Gastroesophageal sphincter (tissue), 4 donors: ENCODE data around the gene CEL. TPM values are rescaled to one million over a fixed set of nuclear protein-coding genes. Genes with fewer than 3 reads are reported as not detected.
A peak's percentile ranks its signal among the peaks of the same experiment; 100 is the strongest.

Source experiments
- ATAC-seq: fragments of 150-250 bp; one replicate; pipeline ENCODE4 v1.9.1; 2016; ENCODE audit warnings: mild to moderate bottlenecking, moderate library complexity
- H3K27ac ChIP-seq, 4 donors: fragments of 200-600 bp; sonication (generic) in 3 of 4; 1 replicate in 3 of 4; 2 replicates in 1 of 4; pipeline ENCODE4 v1.5.1; 2016 to 2019
- H3K27me3 ChIP-seq: fragments of 200-600 bp; sonication (generic); one replicate; pipeline ENCODE4 v1.5.1; 2019
- H3K36me3 ChIP-seq, 2 donors: fragments of 200-600 bp; sonication (generic); one replicate each; pipeline ENCODE4 v1.5.1; 2019; ENCODE audit warnings: control low read depth in 1 of 2
- H3K4me1 ChIP-seq, 3 donors: fragments of 200-600 bp; sonication (generic); 1 replicate in 2 of 3; 2 replicates in 1 of 3; pipeline ENCODE4 v1.5.1; 2016 to 2019; ENCODE audit warnings: control low read depth in 2 of 3
- H3K4me3 ChIP-seq, 2 donors: fragments of 200-600 bp; sonication (generic); one replicate each; pipeline ENCODE4 v1.5.1; 2019; ENCODE audit warnings: mild to moderate bottlenecking in 1 of 2, moderate library complexity in 1 of 2
- H3K9me3 ChIP-seq, 3 donors: fragments of 200-600 bp; sonication (generic); one replicate each; pipeline ENCODE4 v1.5.1; 2017 to 2019; ENCODE audit warnings: control low read depth in 2 of 3
- CTCF ChIP-seq, 4 experiments: fragments of 200-600 bp in 2 of 4; fragments of 450-650 bp in 2 of 4; sonication (generic) in 1 of 4; IDR thresholded peaks; one replicate each; pipeline ENCODE4 v1.5.1; 2017 to 2019; ENCODE audit warnings: antibody characterized with exemption in 4 of 4, mild to moderate bottlenecking in 2 of 4, moderate library complexity in 2 of 4
- EP300 ChIP-seq: sonication (generic); formaldehyde crosslinking; IDR thresholded peaks from one replicate; pipeline ENCODE4 v1.6.1; 2017; ENCODE audit warnings: antibody characterized with exemption, mild to moderate bottlenecking
- POLR2A ChIP-seq, 2 donors: fragments of 450-650 bp; IDR thresholded peaks; one replicate each; pipeline ENCODE4 v1.6.1; 2017; ENCODE audit warnings: antibody characterized with exemption in 2 of 2, mild to moderate bottlenecking in 2 of 2, moderate library complexity in 1 of 2
- POLR2AphosphoS5 ChIP-seq: sonication (generic); formaldehyde crosslinking; IDR thresholded peaks from one replicate; pipeline ENCODE4 v1.6.1; 2017; ENCODE audit warnings: antibody characterized with exemption
- WGBS, 2 donors: methylation state at CpG; one replicate each; pipeline ENCODE4 v1.1.5; 2018; ENCODE audit warnings: low coverage in 1 of 2; 5-methylcytosine and 5-hydroxymethylcytosine counted together
- total RNA-seq, 4 donors: library from RNA; depleted of rRNA; stranded (reverse); fragments of >200 nt; gene quantifications; one replicate each; pipeline ENCODE4 v1.1.0, GENCODE V29; 2016

CEL gene
- total RNA-seq, 4 donors from 2014 or later = 0.35 to 0.81 (median 0.62) TPM; not detected in 1

DNA sequence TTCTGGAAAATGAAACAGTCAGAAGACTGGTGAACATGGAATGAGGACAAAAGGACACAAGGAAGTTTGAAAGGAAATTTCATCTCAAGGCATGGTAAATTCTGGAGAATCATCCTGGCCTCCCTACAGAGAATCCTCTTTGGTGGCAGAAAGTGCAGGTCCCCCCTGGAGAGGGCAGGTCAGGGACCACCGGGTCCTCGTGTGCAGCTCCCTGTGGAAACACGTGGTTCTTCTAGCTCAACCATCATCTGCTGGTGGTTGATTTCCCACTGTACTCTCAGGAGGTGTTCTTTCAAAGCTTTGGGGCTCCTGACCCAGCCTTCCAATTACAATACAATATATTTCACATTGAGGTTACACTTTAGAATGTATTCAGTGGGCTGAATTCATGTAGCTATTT, 33.6 kb upstream of the CEL start:
- TF ChIP-seq POLR2A (IDR thresholded peaks at IDR 0.05) = no peak
- TF ChIP-seq EP300 = no peak
- H3K9me3 ChIP-seq = no peaks in the 10 kb centered on the region
- H3K36me3 ChIP-seq = no peaks in the 10 kb centered on the region
- no peaks in the 10 kb centered on the region for H3K27me3 ChIP-seq
- H3K4me1 ChIP-seq = peaks cover 0 to 39% (median 22%) of the 10 kb centered on the region in 3 donors
- 41 to 83% methylated on average over 3 of the region's 3 CpGs for WGBS, 2 donors
- no peak overlapping the region for H3K27ac ChIP-seq
- H3K4me3 ChIP-seq = no peak overlapping the region
- no peak for ATAC-seq

- Histone ChIP-seq H3K27ac (peak overlapping the region; percentile 53 to 93 (median 88)), H3K27me3 (no peaks in the 10 kb centered on the region), H3K9me3 (no peaks in the 10 kb centered on the region), H3K4me1 (peaks cover 0 to 49% (median 22%) of the 10 kb centered on the region in 3 donors), H3K4me3 (peak overlapping the region; percentile 89 to 92), H3K36me3 (peaks cover 0 to 6% of the 10 kb centered on the region in 2 donors)
- WGBS, 2 donors = no CpG with 5 or more reads among the region's 28 CpGs
- TF ChIP-seq CTCF (IDR thresholded peaks at IDR 0.05) (no peak), POLR2A (IDR thresholded peaks at IDR 0.05) (no peak), EP300 (no peak), POLR2AphosphoS5 (no peak)
- ATAC-seq = peak; percentile 2
Observed at GRCh38 chr9:133029994-133030316, 31.8 kb upstream of the CEL start.

GRCh38 chr9:133030317-133031129, 31.3 kb upstream of the CEL start, which contains the start of gene GTF3C5:
GTF3C5 (plus strand) TSS chr9:133030997; CDS start chr9:133031012, 15 bp downstream.
- peak; percentile 99 for ATAC-seq
- TF ChIP-seq EP300 (no peak), POLR2AphosphoS5 (peak; percentile 78), POLR2A (IDR thresholded peaks at IDR 0.05) (peak; percentile 38 to 65), CTCF (IDR thresholded peaks at IDR 0.05) (peak in 3 of 4 experiments; percentile 14 to 34 (median 27))
- 0% methylated on average over 2 of the region's 63 CpGs; no CpG with 5 or more reads in 1 of the 2 donors for WGBS, 2 donors
- Histone ChIP-seq H3K4me1 (peaks cover 0 to 54% (median 22%) of the 10 kb centered on the region in 3 donors), H3K9me3 (no peaks in the 10 kb centered on the region), H3K27me3 (no peaks in the 10 kb centered on the region), H3K27ac (peak within 1 kb of the TSS; percentile 53 to 93 (median 88)), H3K4me3 (peak within 1 kb of the TSS; percentile 89 to 92), H3K36me3 (peaks cover 0 to 6% of the 10 kb centered on the region in 2 donors)

- WGBS, 2 donors = 0 to 2% methylated on average over 7 of the region's 16 CpGs
- ATAC-seq = no peak
- H3K4me1 ChIP-seq = peaks cover 0 to 58% (median 22%) of the 10 kb centered on the region in 3 donors
- no peaks in the 10 kb centered on the region for H3K27me3 ChIP-seq
- H3K9me3 ChIP-seq = no peaks in the 10 kb centered on the region
- no peak for TF ChIP-seq POLR2A (IDR thresholded peaks at IDR 0.05)
- no peak for TF ChIP-seq POLR2AphosphoS5
- H3K36me3 ChIP-seq = peaks cover 0 to 6% of the 10 kb centered on the region in 2 donors
- H3K27ac ChIP-seq = peak overlapping the region; percentile 30 to 93 (median 88)
- H3K4me3 ChIP-seq = peak overlapping the region; percentile 89 to 92
Observed at GRCh38 chr9:133031130-133031422, 30.7 kb upstream of the CEL start.

GRCh38 chr9:133031496-133031911, 30.3 kb upstream of the CEL start:
- H3K36me3 ChIP-seq = peaks cover 0 to 6% of the 10 kb centered on the region in 2 donors
- WGBS, 2 donors = 54 to 94% methylated on average over 5 to 9 of the region's 10 CpGs
- H3K27me3 ChIP-seq = no peaks in the 10 kb centered on the region
- peak overlapping the region in 2 of 4 donors; percentile 89 to 93 for H3K27ac ChIP-seq
- no peak for ATAC-seq
- peaks cover 0 to 58% (median 22%) of the 10 kb centered on the region in 3 donors for H3K4me1 ChIP-seq
- H3K4me3 ChIP-seq = peak overlapping the region; percentile 89 to 92
- no peak for TF ChIP-seq EP300
- no peak for TF ChIP-seq CTCF (IDR thresholded peaks at IDR 0.05)
- no peak for TF ChIP-seq POLR2A (IDR thresholded peaks at IDR 0.05)
- TF ChIP-seq POLR2AphosphoS5 = no peak
- no peaks in the 10 kb centered on the region for H3K9me3 ChIP-seq

GRCh38 chr9:133032171-133032570, 29.6 kb upstream of the CEL start:
- Histone ChIP-seq H3K4me3 (peak overlapping the region in 1 of 2 donors; percentile 89), H3K9me3 (no peaks in the 10 kb centered on the region), H3K36me3 (peaks cover 0 to 10% of the 10 kb centered on the region in 2 donors), H3K27me3 (no peaks in the 10 kb centered on the region), H3K27ac (no peak overlapping the region), H3K4me1 (peaks cover 0 to 58% (median 22%) of the 10 kb centered on the region in 3 donors)
- TF ChIP-seq EP300 (no peak), POLR2A (IDR thresholded peaks at IDR 0.05) (no peak), CTCF (IDR thresholded peaks at IDR 0.05) (no peak), POLR2AphosphoS5 (no peak)
- no peak for ATAC-seq
- WGBS, 2 donors = 80 to 86% methylated on average over 1 to 2 of the region's 10 CpGs
